GM18868 (cell line): ENCODE measurements around the gene RDH13.
"Not testable (repeated sequence)": the region's sequence is repeated elsewhere in the genome, so short reads cannot be mapped to it uniquely, and the experiment has no call there.

Source experiments
- ATAC-seq: cut with Tn5 transposase; IDR thresholded peaks from one replicate; pipeline ENCODE4 v1.9.1; 2021; ENCODE audit warnings: mild to moderate bottlenecking, moderate library complexity; ENCODE audit not compliant: unreplicated experiment

The RDH13 gene

GRCh38 chr19:55047951-55048350, 15.0 kb downstream of the RDH13 start:
- ATAC-seq, result no peak

GRCh38 chr19:55046975-55047622, 15.8 kb downstream of the RDH13 start:
- no peak for ATAC-seq

- no peak for ATAC-seq
These were observed 17.9 kb downstream of the RDH13 start for GRCh38 chr19:55044771-55045716.

DNA sequence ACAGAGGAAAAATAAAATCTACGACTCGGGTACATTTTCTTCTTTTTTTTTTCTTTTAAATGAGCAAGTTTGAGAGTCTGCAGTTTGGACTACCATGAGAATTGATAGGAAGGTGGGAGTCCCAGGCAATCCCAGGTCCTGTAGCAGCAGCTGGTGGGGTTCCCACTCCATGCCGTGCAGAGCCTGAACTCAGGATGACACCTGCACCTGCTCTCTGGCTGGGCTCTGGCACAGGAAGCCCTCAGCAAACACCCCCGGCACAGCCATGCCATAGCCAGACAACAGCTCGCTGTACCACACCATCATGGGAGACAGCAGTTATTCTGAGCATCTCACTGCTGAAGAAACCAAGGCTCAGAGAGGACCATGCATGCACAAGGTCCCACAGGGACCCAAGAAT, 18.7 kb downstream of the RDH13 start:
- ATAC-seq, result no peak

DNA sequence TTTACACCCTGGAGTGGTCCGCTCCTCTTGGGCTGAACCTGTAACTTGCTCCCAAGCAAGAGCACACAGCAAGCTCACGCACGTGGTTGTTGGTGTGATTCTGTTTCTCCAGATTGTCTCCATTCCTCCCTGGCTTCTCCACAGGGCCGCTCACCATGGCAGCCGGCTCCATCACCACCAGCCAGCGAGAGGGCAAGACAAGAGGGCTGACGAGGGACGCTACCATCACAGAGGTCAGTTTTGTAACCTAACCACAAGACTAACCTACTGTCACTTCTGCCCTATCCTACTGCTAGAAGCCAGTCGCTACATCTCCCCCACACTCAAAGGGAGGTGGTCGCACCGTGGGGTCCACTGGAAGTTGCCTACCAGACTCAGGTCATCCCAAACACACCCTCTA, 20.3 kb downstream of the RDH13 start:
- no peak for ATAC-seq

GRCh38 chr19:55042344-55042678, 20.6 kb downstream of the RDH13 start:
- no peak for ATAC-seq

- ATAC-seq, result no peak
These were observed 21.2 kb downstream of the RDH13 start for GRCh38 chr19:55041627-55042343.

DNA sequence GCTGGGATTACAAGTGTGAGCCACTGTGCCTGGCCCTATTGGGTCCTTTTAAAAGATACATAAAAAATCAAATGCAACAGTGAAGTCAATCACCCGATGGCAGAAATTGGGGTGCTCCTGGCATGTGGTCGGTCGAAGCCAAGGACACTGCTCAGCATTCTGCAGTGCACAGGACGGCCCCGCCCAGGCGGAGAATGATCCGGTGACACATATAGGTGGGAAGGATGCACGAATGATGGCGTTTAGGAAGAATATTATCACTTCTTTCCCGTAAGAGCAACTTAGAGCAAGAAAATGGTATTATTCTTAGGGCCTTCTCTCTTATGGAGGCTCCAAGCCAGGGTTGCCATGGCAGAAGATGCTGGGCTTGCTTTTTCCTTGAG, 21.7 kb downstream of the RDH13 start:
- no peak for ATAC-seq

DNA sequence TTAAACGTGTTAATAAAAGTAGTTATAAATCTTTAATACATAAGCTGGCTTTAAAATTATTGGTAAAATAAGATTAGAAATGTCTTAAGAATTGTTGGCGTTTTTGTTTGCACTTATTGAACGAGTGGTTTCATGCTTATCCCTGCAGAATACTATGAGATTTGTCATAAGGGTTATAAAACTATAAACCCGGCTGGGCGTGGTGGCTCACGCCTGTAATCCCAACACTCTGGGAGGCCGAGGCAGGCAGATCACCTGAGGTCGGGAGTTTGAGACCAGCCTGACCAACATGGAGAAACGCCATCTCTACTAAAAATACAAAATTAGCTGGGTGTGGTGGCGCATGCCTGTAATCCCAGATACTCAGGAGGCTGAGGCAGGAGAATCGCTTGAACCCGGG, 22.3 kb downstream of the RDH13 start:
- ATAC-seq, result not testable (repeated sequence)

GRCh38 chr19:55037603-55038002, 25.3 kb downstream of the RDH13 start:
- not testable (repeated sequence) for ATAC-seq

DNA sequence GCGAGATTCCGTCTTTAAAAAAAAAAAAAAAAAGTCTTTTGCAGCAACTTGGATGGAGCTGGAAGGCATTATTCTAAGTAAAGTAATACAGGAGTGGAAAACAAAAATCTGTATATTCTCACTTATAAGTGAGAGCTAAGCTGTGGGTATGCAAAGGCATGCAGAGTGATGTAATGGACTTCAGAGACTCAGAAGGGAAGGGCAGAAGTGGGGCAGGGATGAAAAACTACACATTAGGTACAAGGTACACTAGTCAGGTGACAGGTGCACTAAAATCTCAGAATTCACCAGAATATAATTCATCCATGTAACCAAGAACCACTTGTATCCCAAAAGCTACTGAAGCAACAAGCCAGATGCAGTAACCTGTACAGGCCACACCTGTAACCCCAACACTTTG, 26.9 kb downstream of the RDH13 start:
- no peak for ATAC-seq

DNA sequence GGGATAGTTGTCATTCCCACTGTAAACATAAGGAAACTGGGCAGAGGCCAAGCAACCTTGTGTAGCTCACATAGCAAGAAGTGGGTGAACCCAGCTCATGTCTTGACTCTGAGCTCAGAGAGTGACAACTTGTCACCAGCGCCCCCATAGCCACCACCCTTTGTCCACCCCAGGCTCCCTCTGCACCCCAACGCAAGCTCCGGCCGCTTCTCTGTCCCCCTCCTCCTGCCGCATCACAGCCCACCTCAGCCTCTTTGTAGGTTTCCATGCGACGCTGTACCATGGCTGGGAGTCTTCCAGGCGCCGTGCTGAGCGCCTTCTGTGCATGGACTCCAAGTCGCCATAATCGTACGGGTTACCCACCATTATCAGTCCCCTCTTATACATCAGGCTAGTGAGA, 28.2 kb downstream of the RDH13 start:
- ATAC-seq, result no peak

DNA sequence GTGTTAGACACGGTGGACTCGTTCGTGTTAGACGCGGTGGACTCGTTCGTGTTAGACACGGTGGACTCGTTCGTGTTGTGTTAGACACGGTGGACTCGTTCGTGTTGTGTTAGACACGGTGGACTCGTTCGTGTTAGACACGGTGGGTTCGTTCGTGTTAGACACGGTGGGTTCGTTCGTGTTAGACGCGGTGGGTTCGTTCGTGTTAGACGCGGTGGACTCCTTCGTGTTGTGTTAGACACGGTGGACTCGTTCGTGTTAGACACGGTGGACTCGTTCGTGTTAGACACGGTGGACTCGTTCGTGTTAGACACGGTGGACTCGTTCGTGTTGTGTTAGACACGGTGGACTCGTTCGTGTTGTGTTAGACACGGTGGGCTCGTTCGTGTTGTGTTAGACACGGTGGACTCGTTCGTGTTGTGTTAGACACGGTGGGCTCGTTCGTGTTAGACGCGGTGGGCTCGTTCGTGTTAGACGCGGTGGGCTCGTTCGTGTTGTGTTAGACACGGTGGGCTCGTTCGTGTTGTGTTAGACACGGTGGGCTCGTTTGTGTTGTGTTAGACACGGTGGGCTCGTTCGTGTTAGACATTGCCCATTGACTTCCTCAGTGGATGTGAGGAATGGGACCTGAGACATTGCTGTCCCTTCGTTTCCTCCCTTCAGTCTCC, 29.8 kb downstream of the RDH13 start:
- not testable (repeated sequence) for ATAC-seq

DNA sequence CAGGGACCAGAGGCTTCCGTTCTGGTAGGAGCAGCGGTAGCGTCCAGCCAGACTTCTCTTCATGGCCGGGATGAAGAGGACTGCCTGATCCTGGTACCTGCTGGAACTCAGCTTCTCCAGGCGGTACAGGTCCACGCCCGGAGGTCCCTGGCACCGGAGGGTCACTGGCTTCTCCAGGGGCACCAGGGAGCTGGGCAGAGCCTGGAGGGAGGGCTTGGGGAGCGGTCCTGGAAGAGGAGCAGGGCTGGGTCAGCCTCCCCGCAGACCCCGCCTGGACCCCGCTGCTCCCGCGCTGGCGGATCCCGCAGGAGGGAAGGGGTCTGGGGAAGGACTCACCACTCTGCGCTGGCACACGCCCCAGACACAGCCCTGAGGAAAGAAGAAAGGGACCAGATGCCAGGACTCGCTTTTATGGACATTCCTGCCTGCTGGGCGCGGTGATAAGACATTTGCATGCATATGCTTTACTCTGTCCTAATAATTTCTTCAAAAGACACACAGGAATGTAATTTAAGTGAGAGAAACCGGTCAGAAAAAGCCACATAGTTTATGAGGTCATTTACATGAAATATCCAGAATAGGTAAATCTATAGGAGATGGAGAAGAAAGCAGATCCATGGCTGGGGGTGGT, 30.7 kb downstream of the RDH13 start:
- ATAC-seq, result no peak

DNA sequence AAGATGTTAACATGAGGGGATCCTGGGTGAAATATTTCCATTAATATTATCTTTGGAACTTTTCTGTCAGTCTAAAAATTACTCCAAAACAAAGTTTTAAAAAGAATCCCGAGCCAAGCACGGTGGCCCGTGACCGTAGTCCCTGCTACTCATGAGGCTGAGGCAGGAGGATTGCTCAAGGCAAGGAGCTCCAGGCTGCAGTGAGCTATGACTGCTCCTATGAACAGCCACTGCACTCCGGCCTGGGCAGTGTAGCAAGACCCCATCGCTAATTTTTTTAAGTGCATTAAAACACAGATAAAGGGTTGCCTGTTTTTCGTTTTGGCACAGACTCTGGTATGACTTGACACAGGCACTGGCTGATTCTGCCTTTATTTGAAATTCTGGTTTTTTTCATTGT, 31.8 kb downstream of the RDH13 start:
- ATAC-seq, result no peak

DNA sequence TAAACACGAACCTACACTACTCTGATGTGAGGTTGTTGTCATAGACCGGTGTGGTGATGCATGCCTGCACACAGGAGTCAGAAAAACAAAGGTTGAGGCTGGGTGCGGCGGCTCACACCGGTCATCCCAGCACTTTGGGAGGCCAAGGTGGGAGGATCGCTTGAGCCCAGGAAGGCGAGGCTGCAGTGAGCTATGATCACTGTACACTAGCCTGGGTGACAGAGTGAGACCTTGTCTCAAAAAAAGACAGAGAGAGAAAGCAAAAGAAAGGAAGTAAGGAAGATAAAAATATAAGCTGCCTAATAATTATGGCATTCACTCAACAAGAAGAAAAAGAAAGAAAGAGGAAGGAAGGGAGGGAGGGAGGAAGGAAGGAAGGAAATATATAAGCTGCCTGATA, 34.2 kb downstream of the RDH13 start:
- no peak for ATAC-seq

GRCh38 chr19:55027472-55028337, 35.2 kb downstream of the RDH13 start:
- no peak for ATAC-seq

DNA sequence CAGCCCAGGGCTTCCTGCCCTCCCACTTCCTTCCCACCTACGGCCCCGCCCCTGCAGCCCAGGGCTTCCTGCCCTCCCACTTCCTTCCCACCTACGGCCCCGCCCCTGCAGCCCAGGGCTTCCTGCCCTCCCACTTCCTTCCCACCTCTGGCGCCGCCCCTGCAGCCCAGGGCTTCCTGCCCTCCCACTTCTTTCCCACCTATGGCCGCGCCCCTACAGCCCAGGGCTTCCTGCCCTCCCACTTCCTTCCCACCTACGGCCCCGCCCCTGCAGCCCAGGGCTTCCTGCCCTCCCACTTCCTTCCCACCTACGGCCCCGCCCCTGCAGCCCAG, 35.8 kb downstream of the RDH13 start:
- ATAC-seq, result not testable (repeated sequence)

DNA sequence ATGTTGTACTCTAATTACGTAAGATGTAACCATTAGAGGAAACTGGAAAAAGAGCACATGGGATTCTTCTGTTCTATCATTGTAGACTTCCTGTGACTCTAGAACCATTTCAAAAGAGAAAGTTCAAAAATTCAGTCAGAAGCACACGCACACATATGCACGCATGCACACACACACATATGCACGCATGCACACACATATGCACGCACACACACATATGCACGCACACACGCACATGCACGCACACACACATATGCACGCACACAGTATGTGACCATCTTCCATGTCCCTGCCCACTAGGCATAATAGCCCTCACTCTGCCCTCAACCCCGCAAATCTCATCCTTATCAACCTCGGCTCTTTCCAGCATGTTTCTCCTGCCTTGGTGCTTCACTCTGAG, 38.8 kb downstream of the RDH13 start:
- ATAC-seq, result no peak

DNA sequence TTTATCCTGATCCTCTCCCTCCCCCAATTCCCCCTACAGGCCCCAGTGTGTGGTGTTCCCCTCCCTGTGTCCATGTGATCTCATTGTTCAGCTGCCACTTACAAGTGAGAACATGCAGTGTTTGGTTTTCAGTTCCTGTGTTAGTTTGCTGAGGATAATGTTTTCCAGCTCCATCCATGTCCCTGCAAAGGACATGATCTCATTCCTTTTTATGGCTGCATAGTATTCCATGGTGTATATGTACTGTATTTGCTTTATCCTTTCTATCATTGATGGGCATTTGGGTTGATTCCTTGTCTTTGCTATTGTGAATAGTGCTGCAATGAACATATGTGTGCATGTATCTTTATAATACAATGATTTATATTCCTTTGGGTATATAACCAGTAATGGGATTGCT, 42.6 kb downstream of the RDH13 start:
- not testable (repeated sequence) for ATAC-seq
